Adipocyte (in vitro differentiated cells): ENCODE measurements around the gene COL25A1.
"Not testable (repeated sequence)": the region's sequence is repeated elsewhere in the genome, so short reads cannot be mapped to it uniquely, and the experiment has no call there.

Experiments
- DNase-seq: peaks from one replicate; pipeline ENCODE4 v3.0.0-alpha.2; 2015; ENCODE audit warnings: low read depth
- H3K27me3 ChIP-seq: replicated peaks from 2 replicates; pipeline ENCODE4 v1.7.0; 2013; ENCODE audit warnings: mild to moderate bottlenecking, low read length, moderate library complexity; ENCODE audit not compliant: control insufficient read depth, insufficient read depth
- H3K36me3 ChIP-seq: 2 replicates; pipeline ENCODE4 v1.7.0; 2013; ENCODE audit warnings: low read length, mild to moderate bottlenecking, moderate library complexity; ENCODE audit not compliant: control insufficient read depth, insufficient read depth, severe bottlenecking
- H3K4me1 ChIP-seq: 2 replicates; pipeline ENCODE4 v1.7.0; 2013; ENCODE audit warnings: mild to moderate bottlenecking, low read length, moderate library complexity; ENCODE audit not compliant: control insufficient read depth, insufficient read depth
- H3K4me3 ChIP-seq: 2 replicates; pipeline ENCODE4 v1.7.0; 2013; ENCODE audit warnings: mild to moderate bottlenecking, low read length, moderate library complexity
- H3K9ac ChIP-seq: 2 replicates; pipeline ENCODE4 v1.7.0; 2013; ENCODE audit warnings: mild to moderate bottlenecking, low read length, moderate library complexity
- H3K9me3 ChIP-seq: 2 replicates; pipeline ENCODE4 v1.7.0; 2013; ENCODE audit warnings: mild to moderate bottlenecking, low read length, moderate library complexity; ENCODE audit not compliant: control insufficient read depth

COL25A1 gene

DNA sequence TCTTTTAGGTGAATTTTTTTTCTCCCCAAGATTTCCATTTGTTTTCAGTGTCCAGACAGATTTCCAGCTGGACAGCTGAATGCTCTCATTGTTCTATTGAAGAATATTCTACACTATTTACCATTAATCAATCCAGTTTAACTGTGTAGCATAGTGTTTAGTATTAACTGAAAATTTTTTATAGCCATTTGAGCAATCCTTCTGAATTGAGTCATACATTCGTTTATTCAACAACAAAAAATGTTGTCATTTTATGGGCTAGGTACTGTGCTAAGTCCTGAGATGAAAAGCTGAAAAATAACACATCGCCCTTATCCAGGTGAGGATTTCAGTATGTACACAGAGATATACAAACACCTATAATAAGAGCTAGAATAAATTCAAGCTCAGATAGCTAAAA lies 223.3 kb downstream of the COL25A1 start:
- Histone ChIP-seq H3K36me3 (no peaks in the 10 kb centered on the region), H3K9ac (no peak overlapping the region), H3K4me3 (no peak overlapping the region), H3K27me3 (no peaks in the 10 kb centered on the region), H3K4me1 (peaks cover 24% of the 10 kb centered on the region), H3K9me3 (no peaks in the 10 kb centered on the region)
- DNase-seq: peak; percentile 53

DNA sequence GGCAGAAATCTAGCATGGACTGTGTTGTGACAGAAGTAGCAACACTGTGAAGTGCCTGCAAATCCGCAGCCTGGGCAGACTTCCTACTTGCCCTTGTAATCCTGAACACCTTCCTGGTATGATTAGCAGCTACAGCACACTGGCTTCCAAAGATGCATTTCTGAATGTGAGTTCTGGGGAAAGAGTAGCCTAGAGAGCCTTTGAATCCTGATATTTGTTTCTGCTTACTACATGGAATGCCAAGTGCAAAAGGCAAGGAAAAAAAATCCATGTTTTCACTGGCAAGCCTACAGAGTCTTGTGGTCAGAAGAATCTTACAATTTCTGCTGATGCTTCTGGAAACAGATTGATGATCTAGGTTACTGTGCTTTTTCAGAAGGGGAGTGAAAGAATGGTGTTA lies 223.7 kb downstream of the COL25A1 start:
- Histone ChIP-seq H3K9ac (no peak overlapping the region), H3K9me3 (no peaks in the 10 kb centered on the region), H3K36me3 (no peaks in the 10 kb centered on the region), H3K4me1 (peaks cover 24% of the 10 kb centered on the region), H3K27me3 (no peaks in the 10 kb centered on the region), H3K4me3 (no peak overlapping the region)
- peak; percentile 74 for DNase-seq

DNA sequence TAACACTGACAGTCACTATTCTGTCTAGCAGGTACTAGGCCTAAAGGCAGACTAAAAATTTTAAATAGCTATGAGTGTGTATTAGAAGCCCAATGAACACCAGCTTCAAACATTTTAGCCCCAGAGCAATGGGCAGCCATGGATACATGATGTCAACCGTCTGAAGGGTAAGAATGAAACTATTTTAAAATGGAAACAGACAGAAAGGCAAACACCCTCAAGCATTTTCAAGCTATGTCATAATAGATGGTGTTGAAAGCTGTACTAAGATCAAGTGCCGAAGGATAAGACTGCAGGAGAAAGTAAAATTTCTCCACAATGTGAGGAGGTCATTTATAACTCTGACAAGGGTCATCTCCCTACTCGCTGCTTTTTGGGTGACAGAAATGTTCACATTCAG lies 225.0 kb downstream of the COL25A1 start:
- H3K9me3 ChIP-seq: no peaks in the 10 kb centered on the region
- H3K4me3 ChIP-seq: no peak overlapping the region
- no peak overlapping the region for H3K9ac ChIP-seq
- peak; percentile 55 for DNase-seq
- H3K36me3 ChIP-seq: no peaks in the 10 kb centered on the region
- no peaks in the 10 kb centered on the region for H3K27me3 ChIP-seq
- peaks cover 31% of the 10 kb centered on the region for H3K4me1 ChIP-seq

DNA sequence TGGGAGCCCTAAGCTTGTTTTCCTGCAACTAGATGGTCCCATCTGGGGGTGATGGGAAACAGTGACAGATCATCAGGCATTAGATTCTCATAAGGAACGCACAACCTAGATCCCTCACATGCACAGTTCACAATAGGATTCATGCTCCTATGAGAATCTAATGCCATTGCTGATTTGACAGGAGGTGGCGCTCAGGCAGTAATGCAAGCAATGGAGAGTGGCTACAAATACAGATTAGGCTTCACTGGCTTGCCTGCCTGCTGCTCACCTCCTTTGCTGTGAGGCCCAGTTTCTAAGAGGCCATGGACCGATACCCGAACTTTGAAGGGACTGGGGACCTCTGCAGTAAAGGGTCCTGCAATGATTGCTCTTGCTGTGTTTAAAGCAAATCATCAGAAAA lies 225.7 kb downstream of the COL25A1 start:
- H3K4me1 ChIP-seq: peaks cover 38% of the 10 kb centered on the region
- H3K9ac ChIP-seq, H3K27me3 ChIP-seq, H3K9me3 ChIP-seq, H3K36me3 ChIP-seq, DNase-seq, H3K4me3 ChIP-seq: not testable (repeated sequence)

DNA sequence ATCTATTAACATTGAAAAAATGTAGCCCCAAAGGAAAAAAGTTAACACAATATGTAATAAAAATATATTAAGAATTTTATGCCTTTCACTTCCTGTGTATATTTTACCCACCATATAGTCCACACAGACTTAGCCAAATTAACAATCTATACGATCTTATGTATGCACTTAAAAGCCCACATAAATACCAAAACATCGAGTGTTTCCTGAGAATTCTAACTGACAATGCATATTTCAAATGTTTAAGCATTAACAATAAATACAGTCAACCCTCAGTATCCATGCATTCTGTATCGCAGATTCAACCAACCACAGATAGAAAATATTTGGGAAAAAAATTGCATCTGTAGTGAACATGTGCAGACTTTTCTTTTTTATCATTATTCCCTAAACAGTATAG lies 226.8 kb downstream of the COL25A1 start:
- Histone ChIP-seq H3K9me3 (no peaks in the 10 kb centered on the region), H3K36me3 (no peaks in the 10 kb centered on the region), H3K4me1 (peaks cover 38% of the 10 kb centered on the region), H3K27me3 (no peaks in the 10 kb centered on the region), H3K9ac (no peak overlapping the region), H3K4me3 (no peak overlapping the region)
- no peak for DNase-seq

DNA sequence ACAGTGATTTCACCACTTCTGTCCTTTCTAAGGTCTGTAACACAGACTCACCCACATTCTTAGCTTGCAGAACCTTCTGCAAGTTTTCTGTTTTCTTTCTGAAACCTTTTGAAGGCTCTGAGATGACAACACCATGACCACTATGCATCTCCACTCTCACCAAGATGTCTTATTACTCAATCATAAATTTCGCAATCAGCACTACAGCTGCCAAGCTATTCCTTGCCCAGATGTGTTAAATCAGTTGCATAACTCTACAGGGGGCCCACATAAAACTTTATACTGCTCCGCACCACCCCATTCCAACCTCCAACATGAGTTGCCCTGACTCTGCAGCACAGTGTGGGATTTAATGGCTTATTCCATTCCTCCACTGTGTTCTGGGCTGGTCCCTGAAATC lies 229.9 kb downstream of the COL25A1 start:
- H3K4me1 ChIP-seq: peaks cover 20% of the 10 kb centered on the region
- H3K36me3 ChIP-seq: no peaks in the 10 kb centered on the region
- DNase-seq: peak; percentile 93
- no peaks in the 10 kb centered on the region for H3K27me3 ChIP-seq
- H3K9ac ChIP-seq: no peak overlapping the region
- no peak overlapping the region for H3K4me3 ChIP-seq
- no peaks in the 10 kb centered on the region for H3K9me3 ChIP-seq

DNA sequence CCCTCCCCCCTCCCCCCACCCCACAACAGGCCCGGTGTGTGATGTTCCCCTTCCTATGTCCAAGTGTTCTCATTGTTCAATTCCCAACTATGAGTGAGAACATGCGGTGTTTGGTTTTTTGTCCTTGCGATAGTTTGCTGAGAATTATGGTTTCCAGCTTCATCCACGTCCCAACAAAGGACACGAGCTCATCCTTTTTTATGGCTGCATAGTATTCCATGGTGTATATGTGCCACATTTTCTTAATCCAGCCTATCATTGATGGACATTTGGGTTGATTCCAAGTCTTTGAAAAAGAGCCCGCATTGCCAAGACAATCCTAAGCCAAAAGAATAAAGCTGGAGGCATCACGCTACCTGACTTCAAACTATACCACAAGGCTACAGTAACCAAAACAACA lies 231.8 kb downstream of the COL25A1 start:
- not testable (repeated sequence) for H3K9ac ChIP-seq, DNase-seq, H3K4me3 ChIP-seq, H3K9me3 ChIP-seq, H3K27me3 ChIP-seq, H3K36me3 ChIP-seq
- peaks cover 31% of the 10 kb centered on the region for H3K4me1 ChIP-seq

DNA sequence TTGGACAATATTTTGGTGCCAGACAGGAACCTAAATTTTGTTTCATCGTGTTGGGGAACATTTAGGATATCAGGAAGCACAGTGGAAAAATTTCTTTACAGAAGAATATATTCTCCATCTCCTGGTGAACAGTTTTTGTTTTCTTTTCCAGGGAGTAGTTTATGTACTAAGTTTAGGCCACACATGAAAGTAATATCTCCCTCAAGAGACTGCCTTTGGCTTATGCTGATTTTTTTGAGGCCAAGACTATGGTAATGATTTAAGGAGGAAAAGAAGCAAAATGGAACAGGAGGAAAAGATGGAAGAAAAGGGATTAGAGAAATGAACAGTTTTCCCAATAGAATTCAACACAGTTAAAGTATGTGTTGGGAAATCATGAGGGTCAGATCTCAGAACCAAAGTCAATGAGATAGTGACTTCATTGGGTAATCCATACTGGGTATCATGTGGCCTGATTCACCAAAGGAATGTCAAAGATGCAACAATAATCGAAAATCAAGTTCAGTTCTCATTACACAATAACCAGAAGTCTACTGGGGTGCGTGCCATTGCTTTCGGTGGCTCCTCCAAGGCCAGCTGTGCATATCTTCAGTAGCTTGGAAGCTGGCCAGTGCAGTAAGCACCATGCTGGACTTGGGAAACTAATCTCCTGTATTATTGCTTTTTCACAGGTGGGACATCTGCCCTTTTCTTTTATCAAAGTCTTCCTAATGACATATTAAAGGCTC lies 234.8 kb downstream of the COL25A1 start:
- DNase-seq: peak; percentile 57
- no peak overlapping the region for H3K9ac ChIP-seq
- no peaks in the 10 kb centered on the region for H3K27me3 ChIP-seq
- no peaks in the 10 kb centered on the region for H3K9me3 ChIP-seq
- peak overlapping the region; percentile 54 for H3K4me3 ChIP-seq
- peaks cover 27% of the 10 kb centered on the region for H3K4me1 ChIP-seq
- H3K36me3 ChIP-seq: no peaks in the 10 kb centered on the region

DNA sequence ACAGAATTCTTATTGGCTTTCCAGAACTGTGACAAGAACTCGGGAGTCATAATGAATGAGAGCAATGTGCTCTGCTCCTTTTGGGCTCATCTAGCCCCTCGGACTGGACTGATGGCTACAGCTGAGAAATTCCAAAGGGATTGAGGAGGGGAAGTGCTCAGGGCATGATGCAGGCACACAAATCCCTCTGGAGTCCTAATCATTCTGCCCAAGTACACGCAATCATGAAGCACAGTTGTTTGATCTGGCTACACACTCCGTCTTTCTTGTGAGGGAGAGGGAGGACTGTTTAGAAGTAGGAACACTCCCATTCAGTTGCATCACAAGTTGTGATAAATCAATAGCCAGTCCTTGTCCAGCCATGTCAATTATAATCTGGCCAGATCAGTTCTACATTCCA lies 237.5 kb downstream of the COL25A1 start:
- H3K4me1 ChIP-seq: peaks cover 18% of the 10 kb centered on the region
- no peak overlapping the region for H3K9ac ChIP-seq
- no peaks in the 10 kb centered on the region for H3K27me3 ChIP-seq
- no peak overlapping the region for H3K4me3 ChIP-seq
- H3K36me3 ChIP-seq: no peaks in the 10 kb centered on the region
- DNase-seq: no peak
- H3K9me3 ChIP-seq: no peaks in the 10 kb centered on the region

DNA sequence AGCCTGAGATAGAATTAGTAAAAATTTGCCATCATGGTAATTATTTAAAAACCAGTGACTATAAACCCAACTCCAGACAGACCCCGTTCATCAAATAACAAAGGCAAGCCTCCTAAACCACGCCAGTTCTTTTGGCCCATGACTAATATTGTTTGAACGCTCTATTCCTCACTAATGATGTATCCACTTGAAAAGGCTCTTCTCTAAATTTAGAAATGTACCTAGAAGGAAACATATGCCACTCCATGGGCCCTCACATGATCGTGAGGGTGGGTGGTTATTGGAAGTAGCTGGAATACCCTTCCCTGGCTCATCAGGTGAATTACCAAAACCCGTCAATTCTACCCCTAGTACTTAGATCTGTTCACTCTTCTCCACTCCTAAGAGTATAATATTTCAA lies 249.2 kb downstream of the COL25A1 start:
- H3K9me3 ChIP-seq: no peaks in the 10 kb centered on the region
- no peak overlapping the region for H3K4me3 ChIP-seq
- DNase-seq: no peak
- H3K4me1 ChIP-seq: peaks cover 2% of the 10 kb centered on the region
- no peaks in the 10 kb centered on the region for H3K36me3 ChIP-seq
- H3K27me3 ChIP-seq: no peaks in the 10 kb centered on the region
- H3K9ac ChIP-seq: no peak overlapping the region

DNA sequence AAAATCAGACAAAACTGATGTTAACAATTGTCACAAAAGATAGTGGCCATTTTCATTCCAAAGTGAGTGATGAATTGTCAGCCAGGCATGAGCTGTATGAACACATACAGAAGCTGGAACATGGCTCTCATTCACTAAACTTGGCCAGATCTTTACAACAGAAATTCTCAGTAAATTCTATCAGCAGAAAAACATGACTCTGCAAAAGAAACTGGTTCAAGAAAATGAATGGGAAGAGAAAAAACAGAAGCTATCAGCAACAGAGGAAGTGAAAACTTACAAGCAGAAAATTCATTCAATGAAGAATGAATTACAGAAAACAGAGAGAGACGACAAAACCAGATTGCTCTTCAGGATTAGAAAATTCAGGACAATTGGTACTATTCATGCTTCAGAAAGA lies 249.6 kb downstream of the COL25A1 start:
- Histone ChIP-seq H3K27me3 (no peaks in the 10 kb centered on the region), H3K4me3 (no peak overlapping the region), H3K4me1 (peaks cover 2% of the 10 kb centered on the region), H3K9me3 (no peaks in the 10 kb centered on the region), H3K9ac (no peak overlapping the region), H3K36me3 (no peaks in the 10 kb centered on the region)
- no peak for DNase-seq

DNA sequence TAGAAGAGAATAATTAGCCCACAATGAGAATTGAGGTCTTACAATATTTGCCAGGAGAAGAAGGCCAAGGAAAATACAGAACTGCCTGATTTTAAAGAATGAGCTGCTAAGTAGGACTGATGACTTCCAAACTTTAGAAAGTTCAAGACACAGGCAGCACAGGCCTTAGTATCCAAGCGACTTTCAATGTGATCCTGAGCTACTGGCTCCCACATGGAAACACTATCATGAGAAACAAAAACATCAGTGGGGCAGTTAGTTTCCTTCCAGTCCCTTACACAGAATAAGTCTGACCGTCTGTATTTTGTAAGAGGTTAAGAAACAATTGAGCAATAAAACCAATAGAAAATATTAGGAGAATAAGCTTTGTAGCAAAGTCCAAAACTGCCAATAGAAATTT lies 251.4 kb downstream of the COL25A1 start:
- H3K9me3 ChIP-seq: no peaks in the 10 kb centered on the region
- H3K27me3 ChIP-seq: no peaks in the 10 kb centered on the region
- H3K9ac ChIP-seq: no peak overlapping the region
- DNase-seq: no peak
- H3K36me3 ChIP-seq: no peaks in the 10 kb centered on the region
- no peak overlapping the region for H3K4me3 ChIP-seq
- H3K4me1 ChIP-seq: peaks cover 12% of the 10 kb centered on the region
